ENCODE results near the gene PRMT9. TPM values are rescaled to one million over a fixed set of nuclear protein-coding genes. Genes with fewer than 3 reads are reported as not detected.

PRMT9 gene
- total and polyA plus RNA-seq, 9 of the 15 experiments (the other 6 are each of a cell fraction or from before 2014, with no cell fraction given), result 3.5 to 15.6 (median 7.2) TPM

- TF ChIP-seq SFPQ (IDR thresholded peaks at IDR 0.05; ENCODE audit: low read depth, low read length) (no peak), USF1 (CRISPR knock-in tag; IDR thresholded peaks at IDR 0.05) (no peak), PRDM10 (IDR thresholded peaks at IDR 0.05; ENCODE audit: partially characterized antibody) (no peak), SLC30A9 (CRISPR knock-in tag; IDR thresholded peaks at IDR 0.05) (no peak), SRSF7 (optimal IDR thresholded peaks at IDR 0.05; ENCODE audit: low read depth, low read length) (no peak), KHSRP (IDR thresholded peaks at IDR 0.05) (no peak)
These were observed 9.9 kb downstream of the PRMT9 start (continued) for GRCh38 chr4:147674073-147674472.

Measured in K562 (cell line).